ENCODE results near the gene ATXN7L3B. TPM values are rescaled to one million over a fixed set of nuclear protein-coding genes. Genes with fewer than 3 reads are reported as not detected.

ATXN7L3B gene
- total and polyA plus RNA-seq, 2 donors from 2014 or later: 23.5 to 35.1 TPM

- no peak for TF ChIP-seq CTCF (IDR thresholded peaks at IDR 0.05; ENCODE audit: borderline replicate concordance, extremely low read depth, insufficient read depth)
- Histone ChIP-seq H3K9me3 (ENCODE audit: control insufficient read depth in 2 of 3, insufficient read depth in 1 of 3, low read length in 3 of 3) (no peaks in the 10 kb centered on the region), H3K9ac (ENCODE audit: low read length in 3 of 3) (no peak overlapping the region), H3K27ac (ENCODE audit: low read depth in 2 of 2, low read length in 2 of 2) (no peak overlapping the region), H3K4me1 (ENCODE audit: control insufficient read depth in 2 of 3, insufficient read depth in 2 of 3, low read depth in 1 of 3, low read length in 3 of 3) (no peaks in the 10 kb centered on the region), H3K27me3 (ENCODE audit: control insufficient read depth, insufficient read depth, low read length) (no peaks in the 10 kb centered on the region), H3K36me3 (ENCODE audit: control insufficient read depth in 2 of 3, insufficient read depth in 3 of 3, low read length in 3 of 3) (no peaks in the 10 kb centered on the region), H3K4me3 (ENCODE audit: low read length in 3 of 3) (no peak overlapping the region)
- no peak for FAIRE-seq
- intact Hi-C loops (cut with DNase I): no loop called here
- no peak for DNase-seq
Measured at GRCh38 chr12:74526535-74526934, 11.1 kb upstream of the ATXN7L3B start.

GRCh38 chr12:74527491-74527890 is 10.1 kb upstream of the ATXN7L3B start:
- DNase-seq: no peak
- H3K27ac ChIP-seq (ENCODE audit: low read depth in 2 of 2, low read length in 2 of 2): no peak overlapping the region
- no peak for FAIRE-seq

GRCh38 chr12:74530676-74531075 is 7.0 kb upstream of the ATXN7L3B start:
- no peak for TF ChIP-seq CTCF (IDR thresholded peaks at IDR 0.05; ENCODE audit: borderline replicate concordance, extremely low read depth, insufficient read depth)
- intact Hi-C loops (cut with DNase I): no loop called here

More at GRCh38 chr12:74527491-74527890, 10.1 kb upstream of the ATXN7L3B start:
- intact Hi-C loops (cut with DNase I): no loop called here
- no peaks in the 10 kb centered on the region for H3K4me1 ChIP-seq (ENCODE audit: control insufficient read depth in 2 of 3, insufficient read depth in 2 of 3, low read depth in 1 of 3, low read length in 3 of 3)
- H3K36me3 ChIP-seq (ENCODE audit: control insufficient read depth in 2 of 3, insufficient read depth in 3 of 3, low read length in 3 of 3): no peaks in the 10 kb centered on the region
- no peak for TF ChIP-seq CTCF (IDR thresholded peaks at IDR 0.05; ENCODE audit: borderline replicate concordance, extremely low read depth, insufficient read depth)
- no peak overlapping the region for H3K4me3 ChIP-seq (ENCODE audit: low read length in 3 of 3)
- H3K9me3 ChIP-seq (ENCODE audit: control insufficient read depth in 2 of 3, insufficient read depth in 1 of 3, low read length in 3 of 3): no peaks in the 10 kb centered on the region
- H3K9ac ChIP-seq (ENCODE audit: low read length in 3 of 3): no peak overlapping the region
- H3K27me3 ChIP-seq (ENCODE audit: control insufficient read depth, insufficient read depth, low read length): no peaks in the 10 kb centered on the region

GRCh38 chr12:74535536-74535935 is 2.1 kb upstream of the ATXN7L3B start:
- H3K9ac ChIP-seq (ENCODE audit: low read length in 3 of 3): no peak overlapping the region
- FAIRE-seq: no peak
- no peak overlapping the region for H3K27ac ChIP-seq (ENCODE audit: low read depth in 2 of 2, low read length in 2 of 2)
- peaks cover 0 to 19% (median 18%) of the 10 kb centered on the region in 3 donors for H3K4me1 ChIP-seq (ENCODE audit: control insufficient read depth in 2 of 3, insufficient read depth in 2 of 3, low read depth in 1 of 3, low read length in 3 of 3)
- no peak for DNase-seq
- no peaks in the 10 kb centered on the region for H3K9me3 ChIP-seq (ENCODE audit: control insufficient read depth in 2 of 3, insufficient read depth in 1 of 3, low read length in 3 of 3)
- intact Hi-C loops (cut with DNase I): no loop called here
- no peak overlapping the region for H3K4me3 ChIP-seq (ENCODE audit: low read length in 3 of 3)
- no peaks in the 10 kb centered on the region for H3K27me3 ChIP-seq (ENCODE audit: control insufficient read depth, insufficient read depth, low read length)
- H3K36me3 ChIP-seq (ENCODE audit: control insufficient read depth in 2 of 3, insufficient read depth in 3 of 3, low read length in 3 of 3): peaks cover 0 to 2% (median 2%) of the 10 kb centered on the region in 3 donors
- no peak for TF ChIP-seq CTCF (IDR thresholded peaks at IDR 0.05; ENCODE audit: borderline replicate concordance, extremely low read depth, insufficient read depth)

More at GRCh38 chr12:74530676-74531075, 7.0 kb upstream of the ATXN7L3B start:
- no peak overlapping the region for H3K4me3 ChIP-seq (ENCODE audit: low read length in 3 of 3)
- H3K36me3 ChIP-seq (ENCODE audit: control insufficient read depth in 2 of 3, insufficient read depth in 3 of 3, low read length in 3 of 3): no peaks in the 10 kb centered on the region
- H3K4me1 ChIP-seq (ENCODE audit: control insufficient read depth in 2 of 3, insufficient read depth in 2 of 3, low read depth in 1 of 3, low read length in 3 of 3): no peaks in the 10 kb centered on the region
- no peak overlapping the region for H3K9ac ChIP-seq (ENCODE audit: low read length in 3 of 3)
- no peaks in the 10 kb centered on the region for H3K27me3 ChIP-seq (ENCODE audit: control insufficient read depth, insufficient read depth, low read length)
- H3K9me3 ChIP-seq (ENCODE audit: control insufficient read depth in 2 of 3, insufficient read depth in 1 of 3, low read length in 3 of 3): no peaks in the 10 kb centered on the region
- FAIRE-seq (no peak), DNase-seq (no peak)
- no peak overlapping the region for H3K27ac ChIP-seq (ENCODE audit: low read depth in 2 of 2, low read length in 2 of 2)

Data from kidney (tissue), 14 donors.